Vagina (tissue), 2 donors: Measurements from ENCODE around the gene CAMK2N2. TPM values are rescaled to one million over a fixed set of nuclear protein-coding genes. Genes with fewer than 3 reads are reported as not detected.

Source experiments
- DNase-seq, 2 donors: peaks; one replicate each; pipeline ENCODE4 v3.0.0-alpha.2; 2017; ENCODE audit errors: extremely low spot score in 2 of 2
- H3K27ac ChIP-seq: fragments of 200-600 bp; sonication (generic); one replicate; pipeline ENCODE4 v1.5.1; 2019
- H3K27me3 ChIP-seq: fragments of 200-600 bp; sonication (generic); one replicate; pipeline ENCODE4 v1.5.1; 2019
- H3K36me3 ChIP-seq, 2 donors: fragments of 200-600 bp; sonication (generic); one replicate each; pipeline ENCODE4 v1.5.1; 2017 to 2019
- H3K4me1 ChIP-seq: fragments of 200-600 bp; sonication (generic); one replicate; pipeline ENCODE4 v1.5.1; 2019
- H3K4me3 ChIP-seq, 2 donors: fragments of 200-600 bp; sonication (generic); 1 replicate in 1 of 2; 2 replicates in 1 of 2; pipeline ENCODE4 v1.5.1; 2016 to 2019
- H3K9me3 ChIP-seq: fragments of 200-600 bp; sonication (generic); one replicate; pipeline ENCODE4 v1.5.1; 2019
- CTCF ChIP-seq, 3 experiments: fragments of 450-650 bp in 2 of 3; fragments of 200-600 bp in 1 of 3; sonication (generic) in 1 of 3; IDR thresholded peaks; one replicate each; pipeline ENCODE4 v1.5.1; 2017 to 2019; ENCODE audit warnings: antibody characterized with exemption in 3 of 3, mild to moderate bottlenecking in 2 of 3, moderate library complexity in 2 of 3
- POLR2A ChIP-seq, 2 donors: fragments of 450-650 bp; IDR thresholded peaks; one replicate each; pipeline ENCODE4 v1.6.1; 2017; ENCODE audit warnings: antibody characterized with exemption in 2 of 2, mild to moderate bottlenecking in 2 of 2, moderate library complexity in 2 of 2
- POLR2AphosphoS5 ChIP-seq, 2 donors: sonication (generic); formaldehyde crosslinking; IDR thresholded peaks; one replicate each; pipeline ENCODE4 v1.9.0; 2017; ENCODE audit warnings: antibody characterized with exemption in 2 of 2, mild to moderate bottlenecking in 2 of 2, low read depth in 1 of 2; ENCODE audit not compliant: insufficient read depth in 1 of 2
- intact Hi-C: fragments of 100-400 bp; cut with DNase I; formaldehyde crosslinking; loops from one replicate; pipeline ENCODE4 v1.15.1; 2023
- total RNA-seq: library from RNA; depleted of rRNA; stranded (reverse); fragments of >200 nt; gene quantifications from one replicate; pipeline ENCODE4 v1.2.3, GENCODE V29; 2016

CAMK2N2 gene
- total RNA-seq, 1 donor from 2014 or later, result not detected

- intact Hi-C loops, result no loop called here
- no peaks in the 10 kb centered on the region for H3K9me3 ChIP-seq
- H3K27me3 ChIP-seq, result no peaks in the 10 kb centered on the region
Measured at GRCh38 chr3:184295771-184296170, 34.4 kb upstream of the CAMK2N2 start.

DNA sequence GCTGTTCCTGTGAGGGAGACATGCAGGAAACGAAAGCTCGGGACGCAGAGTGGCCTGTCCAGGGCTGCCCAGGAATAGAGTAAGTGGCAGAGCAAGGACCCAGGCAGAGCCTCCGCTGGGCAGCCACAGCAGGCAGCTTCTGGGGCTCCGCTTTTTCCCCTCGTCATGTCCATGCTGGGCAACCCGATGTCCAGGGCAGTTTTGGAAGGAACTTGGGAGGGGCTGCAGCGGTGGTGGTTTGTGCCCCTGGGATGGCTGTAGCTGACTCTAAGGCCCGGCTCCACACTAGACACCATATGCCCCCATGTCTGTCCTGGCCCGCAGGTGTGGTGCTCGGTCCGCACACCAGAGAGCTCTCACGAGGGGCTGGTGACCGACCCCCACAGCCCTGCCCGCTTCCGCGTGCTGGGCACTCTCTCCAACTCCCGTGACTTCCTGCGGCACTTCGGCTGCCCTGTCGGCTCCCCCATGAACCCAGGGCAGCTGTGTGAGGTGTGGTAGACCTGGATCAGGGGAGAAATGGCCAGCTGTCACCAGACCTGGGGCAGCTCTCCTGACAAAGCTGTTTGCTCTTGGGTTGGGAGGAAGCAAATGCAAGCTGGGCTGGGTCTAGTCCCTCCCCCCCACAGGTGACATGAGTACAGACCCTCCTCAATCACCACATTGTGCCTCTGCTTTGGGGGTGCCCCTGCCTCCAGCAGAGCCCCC is 30.5 kb upstream of the CAMK2N2 start:
- intact Hi-C loops, result no loop called here
- no peak for DNase-seq
- H3K27me3 ChIP-seq, result no peaks in the 10 kb centered on the region

More at GRCh38 chr3:184295771-184296170, 34.4 kb upstream of the CAMK2N2 start:
- H3K27ac ChIP-seq, result no peak overlapping the region
- peaks cover 0 to 7% of the 10 kb centered on the region in 2 donors for H3K36me3 ChIP-seq
- DNase-seq, result no peak
- no peak overlapping the region for H3K4me3 ChIP-seq
- TF ChIP-seq POLR2A (IDR thresholded peaks at IDR 0.05), result no peak
- no peak for TF ChIP-seq POLR2AphosphoS5 (IDR thresholded peaks at IDR 0.05; ENCODE audit: insufficient read depth in 1 of 2, low read depth in 1 of 2)
- no peak for TF ChIP-seq CTCF (IDR thresholded peaks at IDR 0.05)
- peaks cover 14% of the 10 kb centered on the region for H3K4me1 ChIP-seq

DNA sequence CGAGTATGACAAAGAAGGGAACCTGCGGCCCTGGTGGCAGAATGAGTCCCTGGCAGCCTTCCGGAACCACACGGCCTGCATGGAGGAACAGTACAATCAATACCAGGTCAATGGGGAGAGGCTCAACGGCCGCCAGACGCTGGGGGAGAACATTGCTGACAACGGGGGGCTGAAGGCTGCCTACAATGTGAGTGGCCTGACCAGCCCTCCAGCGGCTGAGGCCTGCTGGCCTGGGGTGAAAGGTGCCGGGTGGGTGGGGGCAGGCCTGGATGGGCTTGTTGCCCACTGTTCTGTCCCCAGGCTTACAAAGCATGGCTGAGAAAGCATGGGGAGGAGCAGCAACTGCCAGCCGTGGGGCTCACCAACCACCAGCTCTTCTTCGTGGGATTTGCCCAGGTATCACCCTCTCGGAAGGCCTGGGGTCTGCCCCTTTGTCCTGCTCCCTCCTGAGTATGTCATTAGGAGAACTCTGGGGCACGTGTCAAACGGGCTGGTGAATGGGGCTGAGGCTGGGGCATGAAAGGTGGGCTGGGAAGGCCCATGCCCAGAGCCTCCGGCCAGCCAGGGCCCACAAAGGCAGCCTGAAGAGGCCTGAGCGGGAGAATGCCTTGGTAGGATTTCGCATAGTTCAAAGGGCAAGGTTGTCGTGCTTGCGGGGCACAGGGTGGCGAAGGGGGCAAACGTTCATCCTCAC is 29.8 kb upstream of the CAMK2N2 start:
- Histone ChIP-seq H3K4me1 (no peaks in the 10 kb centered on the region), H3K4me3 (no peak overlapping the region), H3K9me3 (no peaks in the 10 kb centered on the region), H3K27me3 (no peaks in the 10 kb centered on the region), H3K27ac (no peak overlapping the region), H3K36me3 (no peaks in the 10 kb centered on the region)
- no peak for DNase-seq
- TF ChIP-seq POLR2A (IDR thresholded peaks at IDR 0.05) (no peak), CTCF (IDR thresholded peaks at IDR 0.05) (no peak), POLR2AphosphoS5 (IDR thresholded peaks at IDR 0.05; ENCODE audit: insufficient read depth in 1 of 2, low read depth in 1 of 2) (no peak)
- intact Hi-C loops, result no loop called here

More for the DNA sequence above, 30.5 kb upstream of the CAMK2N2 start:
- no peak overlapping the region for H3K4me3 ChIP-seq
- no peak for TF ChIP-seq POLR2A (IDR thresholded peaks at IDR 0.05)
- TF ChIP-seq CTCF (IDR thresholded peaks at IDR 0.05), result no peak
- no peak for TF ChIP-seq POLR2AphosphoS5 (IDR thresholded peaks at IDR 0.05; ENCODE audit: insufficient read depth in 1 of 2, low read depth in 1 of 2)
- no peak overlapping the region for H3K27ac ChIP-seq
- no peaks in the 10 kb centered on the region for H3K4me1 ChIP-seq
- H3K9me3 ChIP-seq, result no peaks in the 10 kb centered on the region
- no peaks in the 10 kb centered on the region for H3K36me3 ChIP-seq

- Histone ChIP-seq H3K4me1 (no peaks in the 10 kb centered on the region), H3K27me3 (no peaks in the 10 kb centered on the region), H3K36me3 (no peaks in the 10 kb centered on the region), H3K4me3 (no peak overlapping the region), H3K9me3 (no peaks in the 10 kb centered on the region), H3K27ac (no peak overlapping the region)
- no peak for TF ChIP-seq POLR2A (IDR thresholded peaks at IDR 0.05)
- TF ChIP-seq CTCF (IDR thresholded peaks at IDR 0.05), result no peak
- no peak for TF ChIP-seq POLR2AphosphoS5 (IDR thresholded peaks at IDR 0.05; ENCODE audit: insufficient read depth in 1 of 2, low read depth in 1 of 2)
- intact Hi-C loops, result no loop called here
- DNase-seq, result no peak
Measured at GRCh38 chr3:184290331-184290730, 29.0 kb upstream of the CAMK2N2 start.
